GM18520 (cell line): ENCODE results near the gene C6orf132.
"Not testable (repeated sequence)": the region's sequence is repeated elsewhere in the genome, so short reads cannot be mapped to it uniquely, and the experiment has no call there.

Experiments used
- ATAC-seq: cut with Tn5 transposase; IDR thresholded peaks from one replicate; pipeline ENCODE4 v1.9.1; 2021; ENCODE audit not compliant: unreplicated experiment

Gene C6orf132

GRCh38 chr6:42163981-42164380 is 21.6 kb upstream of the C6orf132 start:
- ATAC-seq: no peak

DNA sequence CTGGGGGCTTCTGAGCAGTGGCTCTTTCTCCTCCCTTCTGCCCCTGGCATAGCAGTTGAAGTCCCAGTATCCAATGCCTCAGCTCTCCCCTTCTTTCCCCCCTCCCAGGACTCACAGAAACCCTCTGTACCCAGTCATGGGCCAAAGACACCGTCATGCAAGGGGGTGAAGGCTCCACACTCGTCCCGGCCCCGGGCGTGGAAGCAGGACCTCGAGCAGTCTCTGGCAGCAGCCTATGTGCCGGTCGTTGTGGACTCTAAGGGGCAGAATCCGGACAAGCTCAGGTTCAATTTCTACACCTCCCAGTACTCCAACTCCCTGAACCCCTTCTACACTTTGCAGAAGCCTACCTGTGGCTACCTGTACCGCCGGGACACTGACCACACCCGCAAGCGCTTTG is 20.4 kb upstream of the C6orf132 start:
- ATAC-seq: no peak

DNA sequence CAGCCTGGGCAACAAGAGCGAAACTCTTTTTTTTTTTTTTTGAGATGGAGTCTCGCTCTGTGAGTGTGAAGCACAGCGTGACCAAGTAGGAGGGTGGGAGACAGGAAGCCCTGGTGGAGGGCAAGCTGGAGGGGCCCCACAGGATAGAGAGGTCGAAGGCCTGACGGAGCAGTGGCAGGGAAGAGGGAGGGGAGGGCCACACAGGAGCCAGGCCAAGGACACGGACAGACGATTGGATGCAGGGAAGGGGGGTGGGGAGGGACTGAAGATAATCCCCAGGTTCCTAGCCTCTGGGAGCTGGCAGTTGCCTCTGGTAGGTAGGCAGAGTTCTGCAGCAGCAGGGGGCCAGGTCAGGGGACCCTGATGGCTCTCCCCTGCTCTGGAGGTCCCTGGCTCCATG is 20.0 kb upstream of the C6orf132 start:
- ATAC-seq: no peak

DNA sequence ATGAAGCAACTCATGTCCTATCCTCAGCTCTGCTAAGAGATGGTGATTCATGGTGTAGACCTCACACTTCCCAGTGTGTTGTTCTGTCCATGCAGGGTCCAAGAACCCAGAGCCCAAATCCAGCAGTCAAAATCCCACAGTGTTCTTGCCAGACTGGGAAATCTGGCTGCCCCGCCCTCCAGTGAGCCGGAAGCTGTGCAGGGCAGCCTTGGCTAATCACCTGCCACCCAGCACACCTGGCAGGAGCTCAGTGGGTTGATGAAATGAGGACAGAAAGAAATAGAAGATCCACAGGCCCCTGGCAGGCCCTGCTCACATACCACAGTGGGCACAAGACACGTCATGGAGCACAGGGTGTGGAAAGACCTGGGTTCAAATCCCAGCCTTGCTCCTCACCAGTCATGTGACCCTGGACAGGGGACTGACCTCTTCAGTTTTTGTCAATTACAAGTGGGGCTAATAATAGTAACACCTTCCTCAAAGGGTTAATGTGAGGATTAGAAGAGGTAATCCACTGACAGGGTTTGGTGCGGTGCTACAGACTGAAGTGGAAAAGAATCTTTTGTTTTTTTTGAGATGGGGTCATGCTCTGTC is 17.1 kb upstream of the C6orf132 start:
- no peak for ATAC-seq

DNA sequence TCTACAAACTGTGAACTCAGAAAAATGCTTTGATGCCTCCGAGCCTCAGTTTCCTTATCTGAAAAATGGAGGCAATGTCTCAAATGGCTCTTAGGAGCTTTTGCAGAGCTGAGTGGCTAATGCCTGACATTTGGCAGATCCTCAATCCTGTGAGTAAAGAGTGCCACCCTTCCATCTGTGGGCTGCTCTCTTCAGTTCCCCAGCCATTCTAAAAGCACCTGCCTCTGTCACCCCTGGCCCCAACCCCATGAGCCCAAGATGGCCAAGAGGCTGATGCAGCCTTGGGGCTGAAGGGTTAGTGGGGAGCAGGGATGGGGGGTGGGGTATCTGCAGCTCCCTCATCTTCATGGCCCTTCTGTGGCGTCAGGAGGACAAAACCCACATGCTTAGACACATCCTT is 16.2 kb upstream of the C6orf132 start:
- ATAC-seq: no peak

DNA sequence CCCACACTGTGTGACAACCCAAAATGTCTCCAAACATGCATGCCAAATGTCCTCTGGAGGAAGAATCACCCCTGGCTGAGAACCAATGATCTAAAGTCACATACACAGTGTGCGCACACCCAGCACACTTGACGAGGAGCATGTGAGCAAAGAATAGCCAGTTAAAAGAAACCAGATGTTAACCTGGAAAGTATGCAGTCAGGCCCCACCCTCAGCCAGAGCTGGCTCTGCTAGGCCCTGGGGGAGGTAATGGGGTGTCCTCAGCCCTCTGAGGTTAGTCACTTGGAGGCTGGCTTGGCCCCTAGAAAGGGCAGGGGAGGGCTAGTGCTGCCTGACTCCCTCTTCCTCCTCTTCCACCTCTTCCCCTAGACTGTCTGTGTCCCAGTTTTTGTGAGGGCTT is 15.6 kb upstream of the C6orf132 start:
- ATAC-seq: no peak

GRCh38 chr6:42156638-42157037 is 14.2 kb upstream of the C6orf132 start:
- no peak for ATAC-seq

- ATAC-seq: no peak
Measured at GRCh38 chr6:42155293-42155692, 12.9 kb upstream of the C6orf132 start.

DNA sequence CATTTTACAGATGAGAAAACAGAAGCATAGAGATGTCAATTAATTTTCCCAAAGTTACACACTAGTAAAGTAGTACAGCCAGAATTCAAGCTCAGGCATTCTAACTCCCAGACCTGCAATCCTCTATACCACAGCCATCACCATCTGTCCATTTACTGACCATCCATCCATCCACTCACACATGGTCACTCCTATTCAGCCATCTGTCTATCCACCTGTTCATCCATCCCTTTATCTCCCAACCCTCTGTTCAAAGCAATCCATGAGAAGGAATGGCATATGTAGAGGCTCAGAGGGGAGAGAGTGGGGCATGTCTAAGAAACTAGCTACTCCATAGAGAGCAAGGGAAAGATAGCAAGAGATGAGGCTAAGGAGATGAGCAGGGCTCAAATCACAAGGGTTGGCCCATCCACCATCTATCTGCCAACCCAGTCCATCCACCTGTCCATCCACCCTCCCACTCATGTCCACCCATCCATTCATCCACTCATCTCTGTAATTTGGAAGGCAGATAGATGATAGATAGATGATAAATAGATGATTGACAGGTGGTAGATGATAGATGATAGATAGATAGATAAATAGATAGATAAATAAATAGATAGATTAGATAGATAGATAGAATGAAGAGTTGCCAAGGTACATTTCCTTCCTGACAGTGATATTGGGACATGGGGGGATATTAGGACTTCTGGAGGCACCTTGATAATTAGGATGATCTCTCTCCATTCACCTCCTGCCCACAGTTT is 12.2 kb upstream of the C6orf132 start:
- no peak for ATAC-seq

DNA sequence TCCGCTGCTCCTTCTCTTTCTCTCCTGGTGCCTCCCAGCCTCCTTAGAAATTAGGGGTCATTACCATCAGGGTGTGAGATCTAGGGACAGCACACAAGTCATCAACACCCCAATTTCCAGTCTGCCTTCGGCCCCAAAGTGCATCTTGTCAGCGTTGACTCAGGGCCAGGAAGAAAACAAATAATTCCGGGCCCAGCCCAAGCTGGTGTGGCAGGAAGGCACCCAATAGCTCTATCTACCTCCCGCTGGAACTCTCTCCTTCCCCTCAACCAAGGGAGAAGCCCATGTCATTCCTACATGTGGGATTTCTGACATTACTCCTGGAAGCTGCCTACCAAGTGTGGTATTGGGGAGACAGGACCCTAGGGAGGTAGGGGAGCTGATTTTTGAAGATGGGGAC is 11.5 kb upstream of the C6orf132 start:
- ATAC-seq: no peak

DNA sequence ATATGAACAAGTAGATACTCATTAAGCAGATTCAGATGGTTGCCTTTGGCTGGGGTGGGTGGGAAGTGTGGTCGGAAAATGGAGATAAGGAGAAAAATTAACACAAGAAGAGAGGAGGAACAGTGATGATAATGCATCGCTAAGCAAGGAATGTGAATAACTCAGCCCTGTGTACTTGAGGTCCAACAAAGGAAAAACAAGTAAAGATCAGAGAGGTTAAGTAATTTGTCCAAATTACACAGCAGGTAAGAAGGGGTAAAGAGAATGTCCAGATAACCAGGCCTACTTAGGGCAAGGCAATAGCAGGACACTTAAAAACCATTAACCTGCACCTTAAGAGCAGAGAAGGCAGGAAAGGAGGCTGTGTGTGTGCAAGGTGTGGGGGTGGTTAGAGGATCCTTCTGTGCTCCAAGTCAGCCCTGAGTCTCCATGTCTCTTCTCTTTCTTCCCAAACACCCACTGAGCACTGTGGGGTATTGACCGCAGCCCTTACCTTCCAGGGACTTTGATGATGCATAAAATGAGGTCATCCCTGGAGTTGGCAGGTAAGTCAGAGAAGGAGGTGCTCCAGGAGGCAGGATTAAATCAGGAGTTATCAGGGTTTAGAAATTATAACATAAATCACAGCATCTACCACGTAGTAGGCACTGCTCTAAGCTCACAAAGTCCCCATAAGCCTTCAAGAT is 10.3 kb upstream of the C6orf132 start:
- not testable (repeated sequence) for ATAC-seq

DNA sequence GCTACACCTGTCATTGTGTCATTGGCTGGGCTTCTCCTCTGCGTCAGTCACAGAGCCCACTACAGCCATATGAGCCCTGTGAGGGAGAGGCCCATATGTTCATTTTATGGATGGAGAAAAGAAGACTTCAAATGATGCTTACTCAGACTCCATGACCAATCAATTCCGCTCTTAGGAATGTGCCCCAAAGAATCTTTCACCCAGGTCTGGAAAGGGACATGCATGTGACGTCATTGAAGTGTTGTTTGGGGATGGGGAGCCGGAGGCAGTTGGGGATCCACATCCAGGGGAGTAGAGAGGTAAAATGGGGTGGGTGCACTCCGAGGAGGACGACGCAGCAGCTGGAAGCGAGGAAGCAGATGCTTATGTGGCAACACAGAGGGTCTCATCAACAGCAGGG is 9.6 kb upstream of the C6orf132 start:
- no peak for ATAC-seq

GRCh38 chr6:42150254-42150653 is 7.8 kb upstream of the C6orf132 start:
- no peak for ATAC-seq

DNA sequence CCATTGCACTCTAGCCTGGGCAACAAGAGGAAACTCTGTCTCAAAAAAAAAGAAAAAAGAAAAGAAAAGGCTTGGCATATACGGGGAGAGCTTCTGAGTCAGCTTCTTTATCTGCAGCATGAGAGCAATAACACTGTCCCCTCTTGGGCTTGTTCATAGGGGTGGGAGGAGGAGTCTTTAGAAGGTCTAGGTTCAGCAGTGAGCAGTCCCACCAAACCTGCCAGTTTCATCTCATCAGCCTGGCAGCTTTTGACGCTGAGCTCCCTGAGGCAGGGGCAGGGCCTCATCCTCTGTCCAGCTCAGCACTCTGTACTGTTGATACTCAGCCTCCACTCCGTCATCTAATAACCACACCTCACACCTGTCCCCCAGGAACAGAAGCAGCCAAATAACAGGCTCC is 5.6 kb upstream of the C6orf132 start:
- no peak for ATAC-seq

- ATAC-seq: no peak
Measured at GRCh38 chr6:42147138-42147562, 4.7 kb upstream of the C6orf132 start.

- ATAC-seq: no peak
Measured at GRCh38 chr6:42141603-42142117, 760 bp downstream of the C6orf132 start.

GRCh38 chr6:42140756-42141602 is 1.4 kb downstream of the C6orf132 start:
- no peak for ATAC-seq

DNA sequence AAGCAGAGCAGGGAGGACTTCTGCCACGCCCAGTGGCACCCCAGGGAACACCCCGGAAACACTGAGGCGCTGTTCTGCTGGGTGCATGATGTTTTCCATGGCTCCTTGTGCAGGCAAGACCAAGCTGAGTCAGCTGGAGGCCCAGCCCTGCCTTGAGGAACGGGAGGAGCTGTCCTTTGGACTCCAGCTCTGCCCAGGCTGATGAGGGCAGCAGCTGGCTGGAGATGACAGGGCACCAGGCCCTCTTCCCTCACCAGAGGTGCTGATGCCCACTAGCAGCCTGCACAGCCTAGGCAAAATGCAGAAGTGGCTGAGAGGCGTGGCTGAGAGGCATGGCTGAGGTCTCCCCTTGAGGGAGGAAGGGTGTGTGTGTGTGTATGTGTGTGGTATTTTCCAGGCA is 2.4 kb downstream of the C6orf132 start:
- ATAC-seq: no peak

DNA sequence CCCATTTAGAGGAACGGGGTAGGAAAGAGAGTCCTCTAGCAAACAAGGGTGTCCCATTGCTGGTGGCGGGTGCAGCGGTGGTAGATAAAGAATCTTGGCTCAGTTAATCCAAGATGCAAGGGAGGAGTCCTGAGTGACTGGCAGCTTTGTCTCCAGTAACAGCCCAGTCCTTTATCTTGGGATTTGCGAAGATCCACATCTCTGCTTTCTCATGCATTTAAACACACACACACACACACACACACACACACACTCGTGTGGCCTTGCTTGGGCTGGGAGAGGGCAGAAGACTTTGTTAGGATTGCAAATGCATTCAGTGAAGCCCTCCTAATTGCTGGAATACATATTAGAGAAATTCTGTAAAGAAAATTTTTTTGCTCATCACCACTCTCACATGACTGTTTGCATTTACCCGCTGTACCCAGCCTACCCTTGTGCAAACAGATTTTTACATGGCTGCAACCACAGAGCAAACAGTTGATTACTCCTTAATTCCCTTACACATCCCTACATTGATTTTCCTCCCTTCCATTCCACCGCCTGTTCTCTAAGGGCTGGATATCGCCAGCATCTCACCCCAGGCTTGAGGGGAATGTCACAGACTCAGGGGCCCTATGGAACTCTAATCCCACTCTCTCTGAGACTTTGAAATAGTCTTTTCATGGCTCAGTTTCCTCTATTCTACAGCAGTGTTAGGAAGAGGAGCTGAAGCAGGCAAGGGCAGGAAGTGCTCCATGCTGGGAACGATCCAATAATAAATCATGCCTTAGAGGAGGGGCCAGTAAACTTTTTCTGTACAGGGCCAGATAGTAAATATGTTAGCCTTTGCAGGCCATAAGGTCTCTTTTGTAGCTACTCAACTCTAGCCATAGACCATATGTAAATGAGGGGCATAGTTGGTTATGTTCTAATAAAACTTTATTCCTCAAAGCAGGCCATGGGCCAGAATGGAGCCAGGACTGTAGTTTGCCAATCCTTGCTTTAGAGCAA is 3.5 kb downstream of the C6orf132 start:
- no peak for ATAC-seq

DNA sequence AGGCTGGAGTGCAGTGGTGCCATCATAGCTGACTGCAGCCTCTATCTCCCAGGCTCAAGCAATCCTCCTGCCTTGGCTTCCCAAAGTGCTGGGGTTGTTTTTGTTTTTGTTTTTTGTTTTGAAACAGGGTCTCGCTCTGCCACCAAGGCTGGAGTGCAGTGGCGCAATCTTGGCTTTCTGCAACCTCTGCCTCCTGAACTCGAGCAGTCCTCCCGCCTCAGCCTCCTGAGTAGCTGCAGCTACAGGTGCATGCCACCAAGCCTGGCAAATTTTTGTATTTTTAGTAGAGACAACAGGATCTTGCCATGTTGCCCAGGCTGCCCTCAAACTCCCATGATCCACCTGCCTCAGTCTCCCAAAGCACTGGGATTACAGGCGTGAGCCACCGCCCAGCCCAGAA is 4.2 kb downstream of the C6orf132 start:
- ATAC-seq: no peak
